Measurements from ENCODE around the gene SLC4A7. TPM values are rescaled to one million over a fixed set of nuclear protein-coding genes. Genes with fewer than 3 reads are reported as not detected.
"Not testable (repeated sequence)": the region's sequence is repeated elsewhere in the genome, so short reads cannot be mapped to it uniquely, and the experiment has no call there.

SLC4A7 gene
- total RNA-seq, 1 donor from 2014 or later = 35.8 TPM

DNA sequence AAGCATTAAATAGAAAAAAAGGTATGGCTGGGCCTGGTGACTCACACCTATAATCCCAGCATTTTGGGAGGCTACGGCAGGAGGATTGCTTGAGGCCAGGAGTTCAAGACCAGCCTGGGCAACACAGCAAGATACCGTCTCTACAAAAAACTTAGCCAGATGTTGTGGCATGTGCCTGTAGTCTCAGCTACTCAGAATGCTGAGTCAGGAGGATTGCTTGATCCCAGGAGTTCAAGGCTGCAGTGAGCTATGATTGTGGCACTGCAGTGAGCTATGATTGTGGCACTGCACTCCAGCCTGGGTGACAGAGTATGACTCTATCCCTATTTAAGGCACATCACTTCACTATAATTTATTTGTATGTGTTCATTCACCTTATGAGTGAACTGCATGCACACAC, 54.3 kb downstream of the SLC4A7 start:
- DNase-seq (ENCODE audit: low read depth in 2 of 2) = no peak

DNA sequence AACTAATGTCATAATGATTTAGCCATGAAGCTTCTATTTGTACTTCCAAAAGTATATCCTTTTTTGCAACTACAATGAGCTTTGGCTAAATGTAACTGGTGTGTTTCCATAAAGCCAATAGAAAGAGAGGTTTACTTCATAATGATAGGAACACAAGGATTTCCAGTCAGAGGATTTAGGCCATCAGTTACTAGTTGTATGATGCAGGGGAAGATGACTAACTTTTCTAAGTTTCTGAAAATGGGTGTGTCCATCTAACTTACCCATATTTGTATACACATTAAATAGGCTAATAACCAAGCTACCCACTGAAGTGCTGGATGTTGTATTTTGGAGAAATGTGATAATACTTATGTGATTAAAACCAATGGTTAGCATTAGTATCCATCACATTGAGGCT, 55.7 kb downstream of the SLC4A7 start:
- DNase-seq (ENCODE audit: low read depth in 2 of 2) = no peak

DNA sequence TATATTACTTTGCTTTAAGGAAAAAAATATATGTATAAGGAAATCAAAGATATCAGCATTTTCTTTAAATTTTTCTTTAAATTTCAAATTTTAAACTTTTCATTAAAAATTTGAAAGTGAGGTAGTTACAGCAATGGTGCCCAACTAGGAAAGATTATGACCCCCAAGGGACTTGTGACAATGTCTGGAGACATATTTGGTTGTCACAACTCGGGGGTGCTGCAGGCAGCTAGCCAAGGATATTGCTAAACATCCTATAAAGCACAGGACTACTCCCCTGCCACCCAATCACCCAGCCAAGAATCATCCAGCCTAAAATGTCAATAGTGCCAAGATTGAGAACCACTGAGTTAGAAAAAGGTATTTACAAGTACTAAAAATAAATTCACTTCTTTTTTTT, 57.3 kb downstream of the SLC4A7 start:
- DNase-seq (ENCODE audit: low read depth in 2 of 2) = no peak

DNA sequence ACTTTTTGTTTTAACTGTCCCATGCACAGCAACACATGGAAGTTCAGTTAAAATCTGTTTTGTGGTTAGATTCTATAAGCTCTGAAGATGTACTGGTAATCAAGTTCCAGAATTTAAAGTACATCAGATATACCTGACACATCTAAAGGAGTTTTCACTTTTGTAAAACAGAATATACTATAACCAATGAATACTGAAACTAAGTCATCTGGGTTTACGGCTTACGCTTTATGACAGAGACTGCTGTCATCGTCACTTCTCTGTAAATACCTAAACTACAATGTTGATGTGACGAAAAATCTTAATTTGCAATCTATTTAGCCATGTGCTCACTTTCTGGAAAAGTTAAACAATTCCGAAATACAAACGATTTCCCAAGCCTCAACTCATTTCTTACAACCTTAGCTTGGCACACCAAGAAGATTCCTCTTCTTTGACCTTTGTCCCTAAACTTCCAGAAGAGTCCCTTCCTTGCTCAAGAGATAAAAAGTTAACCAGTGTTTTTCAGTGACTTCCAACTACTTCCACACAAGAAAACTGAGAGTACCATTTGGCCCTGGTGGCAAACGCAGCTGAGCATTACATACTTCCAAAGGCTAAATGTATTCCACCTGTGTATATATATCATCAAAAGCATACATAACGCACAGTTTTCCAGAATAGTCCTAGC, 58.2 kb downstream of the SLC4A7 start:
- DNase-seq (ENCODE audit: low read depth in 2 of 2) = no peak

- not testable (repeated sequence) for DNase-seq (ENCODE audit: low read depth in 2 of 2)
Measured at GRCh38 chr3:27424812-27425521, 59.2 kb downstream of the SLC4A7 start.

DNA sequence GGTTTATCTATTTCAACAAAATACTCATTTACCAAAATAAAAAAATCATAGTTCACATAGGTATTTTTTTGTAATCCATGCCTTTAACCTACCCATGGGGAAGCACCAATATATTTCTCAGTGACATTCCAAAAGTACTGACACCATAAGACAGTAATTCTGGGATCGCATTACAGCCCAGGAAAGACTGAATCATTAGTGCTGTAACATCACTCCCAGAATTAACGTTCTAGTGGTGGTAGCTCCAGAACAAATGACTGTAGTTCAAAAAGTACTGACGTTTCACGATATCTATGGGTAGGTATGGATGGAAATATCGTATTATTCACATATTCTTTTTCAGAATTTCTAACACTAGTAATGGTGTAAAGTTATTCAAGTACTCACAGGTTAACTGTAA, 60.7 kb downstream of the SLC4A7 start:
- peak in 1 of 2 donors; percentile 8 for DNase-seq (ENCODE audit: low read depth in 2 of 2)

- no peak for DNase-seq (ENCODE audit: low read depth in 2 of 2)
Measured at GRCh38 chr3:27422617-27423016, 61.6 kb downstream of the SLC4A7 start.

DNA sequence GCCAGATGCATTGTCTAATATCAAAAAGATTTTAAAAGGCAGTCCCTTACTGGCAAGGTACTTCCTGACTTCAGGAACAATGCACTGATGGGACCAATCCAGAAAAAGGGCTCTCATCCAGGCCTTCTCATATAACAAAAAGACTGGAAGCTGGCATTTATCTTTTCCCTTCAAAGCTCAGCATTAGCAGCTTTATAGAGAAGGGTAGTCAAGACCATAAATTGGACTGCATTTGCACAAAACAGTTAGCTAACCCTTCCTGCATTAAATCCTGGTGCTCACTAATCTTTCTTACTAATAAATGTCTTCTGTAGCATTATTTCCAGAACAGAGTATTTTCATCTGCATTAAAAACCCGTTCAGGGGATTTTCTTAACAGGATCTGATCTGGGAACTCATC, 69.0 kb downstream of the SLC4A7 start:
- DNase-seq (ENCODE audit: low read depth in 2 of 2) = no peak

- DNase-seq (ENCODE audit: low read depth in 2 of 2) = no peak
Measured at GRCh38 chr3:27392950-27393679, 91.1 kb downstream of the SLC4A7 start.

- DNase-seq (ENCODE audit: low read depth in 2 of 2) = not testable (repeated sequence)
Measured at GRCh38 chr3:27392414-27392813, 91.8 kb downstream of the SLC4A7 start.

GRCh38 chr3:27391796-27392195, 92.4 kb downstream of the SLC4A7 start:
- no peak for DNase-seq (ENCODE audit: low read depth in 2 of 2)

- no peak for DNase-seq (ENCODE audit: low read depth in 2 of 2)
Measured at GRCh38 chr3:27387625-27388024, 96.6 kb downstream of the SLC4A7 start.

GRCh38 chr3:27385504-27385903, 98.7 kb downstream of the SLC4A7 start:
- no peak for DNase-seq (ENCODE audit: low read depth in 2 of 2)

- no peak for DNase-seq (ENCODE audit: low read depth in 2 of 2)
Measured at GRCh38 chr3:27384191-27384590, 100.0 kb downstream of the SLC4A7 start.

DNA sequence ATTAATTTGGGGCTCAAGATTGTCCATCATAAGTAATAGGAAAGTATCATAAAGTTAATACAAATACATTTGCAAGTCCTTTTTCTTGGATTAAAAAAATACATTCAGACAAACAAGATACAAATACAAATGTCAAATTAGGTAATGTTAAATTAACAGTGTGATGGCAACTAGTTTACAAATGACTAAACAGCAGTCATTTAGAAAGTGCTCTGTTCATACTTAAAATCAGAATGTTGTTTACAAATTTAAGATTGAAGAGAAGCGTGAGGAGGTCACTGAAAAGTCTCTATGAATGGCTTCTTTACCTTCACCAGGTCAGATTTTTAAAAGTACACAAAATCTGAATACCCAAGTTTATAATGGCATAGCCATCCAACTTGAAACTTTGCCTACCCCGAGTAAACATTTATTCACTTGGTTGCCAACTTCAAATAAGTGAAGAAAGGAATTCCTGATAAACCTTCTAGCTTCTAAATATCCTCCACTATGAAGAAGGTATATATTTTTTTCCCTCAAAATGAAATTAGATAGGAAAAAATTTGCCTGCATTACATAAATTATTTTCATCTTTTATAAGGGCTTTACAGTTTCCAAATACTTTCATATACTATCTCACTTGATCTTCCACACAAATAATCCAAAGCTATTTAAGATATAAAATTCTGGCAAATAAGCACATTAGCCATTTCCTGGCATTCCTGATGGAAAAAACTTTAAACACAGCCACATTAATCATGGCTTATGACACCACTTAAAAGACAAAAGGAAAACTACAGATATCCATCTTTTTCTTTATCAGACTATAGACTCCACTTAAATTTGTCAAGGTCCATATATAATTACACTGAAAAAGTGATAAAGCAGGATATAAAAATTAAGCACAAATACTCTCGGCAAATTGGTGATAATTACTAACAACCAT, 103.5 kb downstream of the SLC4A7 start:
- DNase-seq (ENCODE audit: low read depth in 2 of 2) = peak; percentile 24 to 62

DNA sequence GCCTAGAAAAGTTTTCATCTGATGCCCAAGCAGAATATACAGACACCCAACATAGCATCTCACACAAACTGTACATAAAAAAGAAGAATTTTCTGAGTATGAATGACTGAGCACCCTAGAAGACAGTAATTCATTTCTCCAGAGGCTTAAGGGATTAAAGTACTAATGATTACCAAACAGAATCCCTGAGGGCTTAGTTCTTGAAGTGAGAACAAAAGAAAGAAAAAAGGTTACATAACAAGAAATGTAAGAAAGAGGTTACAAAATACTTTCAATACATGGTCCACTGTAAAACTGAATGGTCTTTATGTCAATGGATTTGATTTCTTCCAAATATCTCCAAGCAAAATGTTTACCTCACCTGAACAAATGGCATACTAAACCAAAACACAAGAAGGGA, 105.9 kb downstream of the SLC4A7 start:
- no peak for DNase-seq (ENCODE audit: low read depth in 2 of 2)

DNA sequence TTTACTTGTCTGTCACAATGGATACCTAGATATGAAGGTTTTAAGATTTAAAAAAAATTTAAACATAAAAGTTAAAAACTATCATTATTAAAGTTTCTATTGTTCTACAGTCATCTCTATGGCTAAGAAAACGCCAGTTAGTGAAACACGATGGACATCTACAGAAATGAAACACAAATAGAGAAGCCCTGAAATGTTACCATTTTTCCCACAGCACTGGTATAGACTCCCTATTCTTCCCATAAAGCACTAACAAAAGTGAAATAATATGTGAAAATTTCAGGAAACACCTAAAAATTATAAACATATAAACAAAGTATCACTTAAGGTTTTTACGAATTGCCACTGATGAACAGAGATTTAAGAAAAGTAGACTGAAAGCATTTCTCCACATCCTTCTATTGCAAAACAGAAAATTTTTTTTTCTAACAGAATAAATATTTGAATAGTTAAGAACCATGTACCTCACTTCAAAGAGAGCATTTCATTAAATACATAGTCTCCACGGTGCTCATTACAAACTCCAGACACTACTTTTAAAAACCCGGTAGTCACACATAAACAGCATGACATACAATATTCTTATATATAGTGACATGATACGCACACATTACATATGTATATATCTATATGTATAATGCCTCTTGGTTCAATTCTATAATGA, 107.9 kb downstream of the SLC4A7 start:
- no peak for DNase-seq (ENCODE audit: low read depth in 2 of 2)

- peak; percentile 81 to 93 for DNase-seq (ENCODE audit: low read depth in 2 of 2)
Measured at GRCh38 chr3:27368831-27369607, 115.2 kb downstream of the SLC4A7 start, which contains the start of gene NEK10. NEK10 (minus strand) TSS chr3:27369383; CDS start chr3:27352882, 16,501 bp downstream.

DNA sequence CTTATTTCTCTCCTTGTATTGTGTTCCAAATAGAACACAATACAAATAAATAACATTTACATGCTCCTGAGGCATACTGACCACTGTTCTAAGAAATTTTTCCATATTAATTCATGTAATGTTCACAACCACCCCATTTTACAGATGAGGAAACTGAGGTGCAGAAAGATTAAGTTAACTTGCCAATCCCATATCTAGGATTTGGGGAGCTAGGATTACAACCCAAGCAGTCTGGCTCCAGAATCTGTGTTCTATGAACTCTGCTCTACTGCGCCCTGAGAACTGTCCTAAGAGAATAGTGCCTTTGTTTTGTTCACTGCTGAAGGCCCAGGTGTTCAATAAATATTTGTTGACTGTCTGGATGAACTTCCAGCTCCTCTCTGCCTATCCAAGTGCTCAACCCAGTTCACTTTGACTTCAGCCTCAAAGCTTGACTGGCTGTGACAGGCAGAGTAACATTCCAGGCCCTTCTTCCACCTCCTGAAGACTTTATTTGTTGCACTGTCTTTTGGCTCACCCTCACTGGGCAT, 118.1 kb downstream of the SLC4A7 start:
- no peak for DNase-seq (ENCODE audit: low read depth in 2 of 2)

Data from dermis microvascular lymphatic vessel endothelial cell (primary cell).